ENCODE measurements around the gene COP1.

DNA sequence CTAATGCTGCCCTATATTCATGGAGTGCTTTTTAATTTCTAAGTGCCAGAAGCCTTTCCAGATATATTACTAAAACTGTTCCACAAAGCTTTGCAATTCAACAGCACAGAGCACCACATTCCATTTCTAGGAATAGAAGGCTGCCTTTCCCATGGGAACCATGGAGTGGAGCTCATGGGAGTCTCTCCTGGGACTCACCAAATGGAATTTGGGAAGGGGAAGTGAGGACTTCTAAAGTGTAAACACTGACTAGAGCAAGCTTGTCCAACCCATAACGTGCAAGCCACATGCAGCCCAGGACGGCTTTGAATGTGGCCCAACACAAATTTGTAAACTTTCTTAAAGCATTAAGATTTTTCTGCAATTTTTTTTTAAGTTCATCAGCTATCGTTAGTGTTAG lies 273.3 kb downstream of the COP1 start:
- TF ChIP-seq, protein P1, sequence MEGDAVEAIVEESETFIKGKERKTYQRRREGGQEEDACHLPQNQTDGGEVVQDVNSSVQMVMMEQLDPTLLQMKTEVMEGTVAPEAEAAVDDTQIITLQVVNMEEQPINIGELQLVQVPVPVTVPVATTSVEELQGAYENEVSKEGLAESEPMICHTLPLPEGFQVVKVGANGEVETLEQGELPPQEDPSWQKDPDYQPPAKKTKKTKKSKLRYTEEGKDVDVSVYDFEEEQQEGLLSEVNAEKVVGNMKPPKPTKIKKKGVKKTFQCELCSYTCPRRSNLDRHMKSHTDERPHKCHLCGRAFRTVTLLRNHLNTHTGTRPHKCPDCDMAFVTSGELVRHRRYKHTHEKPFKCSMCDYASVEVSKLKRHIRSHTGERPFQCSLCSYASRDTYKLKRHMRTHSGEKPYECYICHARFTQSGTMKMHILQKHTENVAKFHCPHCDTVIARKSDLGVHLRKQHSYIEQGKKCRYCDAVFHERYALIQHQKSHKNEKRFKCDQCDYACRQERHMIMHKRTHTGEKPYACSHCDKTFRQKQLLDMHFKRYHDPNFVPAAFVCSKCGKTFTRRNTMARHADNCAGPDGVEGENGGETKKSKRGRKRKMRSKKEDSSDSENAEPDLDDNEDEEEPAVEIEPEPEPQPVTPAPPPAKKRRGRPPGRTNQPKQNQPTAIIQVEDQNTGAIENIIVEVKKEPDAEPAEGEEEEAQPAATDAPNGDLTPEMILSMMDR (IDR thresholded peaks at IDR 0.05), result no peak
- TF ChIP-seq POLR2A (IDR thresholded peaks at IDR 0.05), result no peak
